ENCODE data around the gene AASDH. TPM values are rescaled to one million over a fixed set of nuclear protein-coding genes. Genes with fewer than 3 reads are reported as not detected.

The AASDH gene
- total and polyA plus RNA-seq, 2 of the 13 experiments (the other 11 are each of a cell fraction or from before 2014, with no cell fraction given): 12.6 to 14.1 TPM

DNA sequence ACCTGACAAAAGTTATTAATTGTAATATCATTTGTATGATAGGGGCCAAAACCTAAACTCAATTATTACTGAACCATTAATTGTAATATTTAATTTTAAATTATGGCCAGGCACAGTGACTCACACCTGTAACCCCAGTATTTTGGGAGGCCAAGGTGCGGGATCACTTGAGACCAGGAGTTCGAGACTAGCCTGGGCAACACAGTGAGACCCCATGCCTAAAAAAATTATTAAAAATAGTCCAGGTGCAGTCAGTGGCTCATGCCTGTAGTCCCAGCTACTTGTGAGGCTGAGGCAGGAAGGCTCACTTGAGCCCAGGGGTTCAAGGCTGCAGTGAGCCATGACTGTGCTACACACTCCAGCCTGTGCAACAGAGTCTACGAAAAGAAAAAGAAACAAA lies 30.1 kb upstream of the AASDH start:
- intact Hi-C loops (cut with micrococcal nuclease; ENCODE audit: unreplicated experiment) (no loop called here), in situ Hi-C loops (cut with HindIII; ENCODE audit: extremely low pct_ligation_motif_present, low pct_unique_long_range_greater_than_20kb) (no loop called here)
- peaks cover 0 to 10% of the 10 kb centered on the region in 2 experiments; a peak in 4 of 5 replicates for H3K36me3 ChIP-seq (replicated peaks in 1 of 2; ENCODE audit: control insufficient read depth in 1 of 2, insufficient read depth in 2 of 2, low read length in 2 of 2)
- H3K27ac ChIP-seq (ENCODE audit: extremely low read length, insufficient read depth, low read length): no peak overlapping the region
- no TSS peak for BruUV-seq (replicated peaks)
- H3K79me2 ChIP-seq (ENCODE audit: insufficient read depth, low read length): peaks cover 96% of the 10 kb centered on the region
- no peak overlapping the region for H3K9ac ChIP-seq (ENCODE audit: insufficient read depth, low read depth, low read length)
- POLR2A ChIA-PET: interaction anchor here (0.7 kb wide), 1 partner anchor 31 kb away, joined by 4 read pairs; the partner anchor contains the start of gene AASDH
- TF ChIP-seq PHB2 (IDR thresholded peaks at IDR 0.05; ENCODE audit: partially characterized antibody) (no peak), ZNF232 (CRISPR knock-in tag; IDR thresholded peaks at IDR 0.05; ENCODE audit: borderline replicate concordance) (no peak), ZNF121 (CRISPR knock-in tag; IDR thresholded peaks at IDR 0.05) (peak; percentile 67)
- H3K4me2 ChIP-seq (ENCODE audit: low read depth, low read length): no peak overlapping the region
- H3K4me3 ChIP-seq (replicated peaks in 1 of 3; ENCODE audit: insufficient read depth in 1 of 3, low read depth in 2 of 3, low read length in 3 of 3): no peak overlapping the region
- H4K20me1 ChIP-seq (ENCODE audit: insufficient read depth, low read length): no peaks in the 10 kb centered on the region; the same call in 1 of the 2 replicates
- ATAC-seq (no peak), DNase-seq (ENCODE audit: low spot score) (no peak), FAIRE-seq (no peak)
- H3K9me3 ChIP-seq (ENCODE audit: low read length): no peaks in the 10 kb centered on the region
- WGBS (ENCODE audit: low lambda C conversion rate): 94% methylated on average over 3 of the region's 3 CpGs
- CTCF ChIA-PET (ENCODE audit: low intra/inter-chr PET ratio, low total read pairs): no interaction called here
- H3K4me1 ChIP-seq (ENCODE audit: insufficient read depth, low read length): peaks cover 5% of the 10 kb centered on the region; the same call in 1 of the 2 replicates
- H3K27me3 ChIP-seq (ENCODE audit: control insufficient read depth in 1 of 2, insufficient read depth in 2 of 2, low read length in 2 of 2): no peaks in the 10 kb centered on the region
- no peak overlapping the region for H2AFZ ChIP-seq (ENCODE audit: low read length)

DNA sequence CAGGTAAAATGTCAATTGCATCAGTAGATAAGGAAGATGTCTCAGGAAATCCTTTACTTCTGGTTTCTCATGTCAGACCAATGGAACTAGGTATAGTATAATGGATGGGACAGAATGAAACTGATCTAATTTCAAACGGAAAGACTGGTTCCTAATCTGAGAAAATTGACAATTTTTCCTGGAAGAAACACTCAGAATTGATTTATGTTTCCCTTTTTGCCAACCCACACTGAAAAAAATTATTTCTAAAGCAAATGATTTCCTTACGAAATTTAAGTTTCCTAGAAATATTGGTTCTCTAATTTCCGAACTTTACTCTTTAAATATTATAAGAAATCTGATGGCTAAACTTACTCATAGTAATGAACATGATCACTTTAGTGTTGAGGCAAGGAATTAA lies 29.1 kb upstream of the AASDH start:
- Histone ChIP-seq H3K9me3 (ENCODE audit: low read length) (no peaks in the 10 kb centered on the region), H4K20me1 (ENCODE audit: insufficient read depth, low read length) (no peaks in the 10 kb centered on the region; the same call in 1 of the 2 replicates), H3K36me3 (replicated peaks in 1 of 2; ENCODE audit: control insufficient read depth in 1 of 2, insufficient read depth in 2 of 2, low read length in 2 of 2) (peaks cover 0 to 10% of the 10 kb centered on the region in 2 experiments; a peak in 4 of 5 replicates), H3K79me2 (ENCODE audit: insufficient read depth, low read length) (peaks cover 96% of the 10 kb centered on the region), H3K4me2 (ENCODE audit: low read depth, low read length) (no peak overlapping the region), H2AFZ (ENCODE audit: low read length) (no peak overlapping the region), H3K4me1 (ENCODE audit: insufficient read depth, low read length) (peaks cover 15% of the 10 kb centered on the region; the same call in 1 of the 2 replicates), H3K27ac (ENCODE audit: extremely low read length, insufficient read depth, low read length) (no peak overlapping the region), H3K9ac (ENCODE audit: insufficient read depth, low read depth, low read length) (no peak overlapping the region), H3K4me3 (replicated peaks in 1 of 3; ENCODE audit: insufficient read depth in 1 of 3, low read depth in 2 of 3, low read length in 3 of 3) (no peak overlapping the region), H3K27me3 (ENCODE audit: control insufficient read depth in 1 of 2, insufficient read depth in 2 of 2, low read length in 2 of 2) (no peaks in the 10 kb centered on the region)
- TF ChIP-seq, protein P1, sequence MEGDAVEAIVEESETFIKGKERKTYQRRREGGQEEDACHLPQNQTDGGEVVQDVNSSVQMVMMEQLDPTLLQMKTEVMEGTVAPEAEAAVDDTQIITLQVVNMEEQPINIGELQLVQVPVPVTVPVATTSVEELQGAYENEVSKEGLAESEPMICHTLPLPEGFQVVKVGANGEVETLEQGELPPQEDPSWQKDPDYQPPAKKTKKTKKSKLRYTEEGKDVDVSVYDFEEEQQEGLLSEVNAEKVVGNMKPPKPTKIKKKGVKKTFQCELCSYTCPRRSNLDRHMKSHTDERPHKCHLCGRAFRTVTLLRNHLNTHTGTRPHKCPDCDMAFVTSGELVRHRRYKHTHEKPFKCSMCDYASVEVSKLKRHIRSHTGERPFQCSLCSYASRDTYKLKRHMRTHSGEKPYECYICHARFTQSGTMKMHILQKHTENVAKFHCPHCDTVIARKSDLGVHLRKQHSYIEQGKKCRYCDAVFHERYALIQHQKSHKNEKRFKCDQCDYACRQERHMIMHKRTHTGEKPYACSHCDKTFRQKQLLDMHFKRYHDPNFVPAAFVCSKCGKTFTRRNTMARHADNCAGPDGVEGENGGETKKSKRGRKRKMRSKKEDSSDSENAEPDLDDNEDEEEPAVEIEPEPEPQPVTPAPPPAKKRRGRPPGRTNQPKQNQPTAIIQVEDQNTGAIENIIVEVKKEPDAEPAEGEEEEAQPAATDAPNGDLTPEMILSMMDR (CRISPR knock-in tag; IDR thresholded peaks at IDR 0.05): no peak
- TF ChIP-seq ZKSCAN5 (CRISPR knock-in tag; IDR thresholded peaks at IDR 0.05) (no peak), MNT (IDR thresholded peaks at IDR 0.05) (no peak), ZNF572 (CRISPR knock-in tag; IDR thresholded peaks at IDR 0.05) (no peak), NR2F1 (CRISPR knock-in tag; IDR thresholded peaks at IDR 0.05) (no peak), FOXK2 (IDR thresholded peaks at IDR 0.05) (no peak), ZNF232 (CRISPR knock-in tag; IDR thresholded peaks at IDR 0.05; ENCODE audit: borderline replicate concordance) (no peak), ZNF546 (CRISPR knock-in tag; conservative IDR thresholded peaks at IDR 0.05) (no peak), EEA1 (CRISPR knock-in tag; IDR thresholded peaks at IDR 0.05; ENCODE audit: borderline replicate concordance) (no peak), SP140L (CRISPR knock-in tag; IDR thresholded peaks at IDR 0.05; ENCODE audit: borderline replicate concordance) (no peak), ZNF253 (CRISPR knock-in tag; IDR thresholded peaks at IDR 0.05; ENCODE audit: borderline replicate concordance) (no peak), ATF1 (CRISPR knock-in tag; IDR thresholded peaks at IDR 0.05) (no peak), TCF12 (IDR thresholded peaks at IDR 0.05) (no peak), TCF12 (CRISPR knock-in tag; IDR thresholded peaks at IDR 0.05) (no peak)
- in situ Hi-C loops (cut with HindIII; ENCODE audit: extremely low pct_ligation_motif_present, low pct_unique_long_range_greater_than_20kb): no loop called here
- intact Hi-C loops (cut with micrococcal nuclease; ENCODE audit: unreplicated experiment): no loop called here
- ATAC-seq: no peak
- ChIA-PET POLR2A (no interaction called here), CTCF (ENCODE audit: low intra/inter-chr PET ratio, low total read pairs) (no interaction called here)
- FAIRE-seq: no peak
- no TSS peak for BruUV-seq (replicated peaks)
- DNase-seq (ENCODE audit: low spot score): no peak
- WGBS (ENCODE audit: low lambda C conversion rate): 90% methylated on average over 3 of the region's 3 CpGs

Measured in HepG2 (cell line).